Hepatocyte (in vitro differentiated cells): Measurements from ENCODE around the gene XRCC4.

Experiments used
- CTCF ChIP-seq: fragments of 200-600 bp; sonication (generic); IDR thresholded peaks from 2 replicates; pipeline ENCODE4 v1.5.1; 2016; ENCODE audit warnings: antibody characterized with exemption, mild to moderate bottlenecking; ENCODE audit not compliant: poor library complexity
- EZH2 ChIP-seq: fragments of 200-600 bp; sonication (generic); IDR thresholded peaks from 2 replicates; pipeline ENCODE4 v1.6.1; 2016; ENCODE audit warnings: antibody characterized with exemption, mild to moderate bottlenecking, borderline replicate concordance
- EZH2phosphoT487 ChIP-seq: fragments of 200-600 bp; sonication (generic); IDR thresholded peaks from one replicate; pipeline ENCODE4 v1.6.1; 2018; ENCODE audit warnings: antibody characterized with exemption, mild to moderate bottlenecking, low read depth, moderate library complexity; ENCODE audit not compliant: unreplicated experiment, severe bottlenecking

GRCh38 chr5:83157163-83157562 is 79.8 kb downstream of the XRCC4 start:
- TF ChIP-seq CTCF = no peak
- no peak for TF ChIP-seq EZH2phosphoT487
- no peak for TF ChIP-seq EZH2
